Mucosa of stomach (tissue), 1 donor: ENCODE measurements around the gene BEAN1.

Experiments used
- H3K27me3 ChIP-seq: one replicate; pipeline ENCODE4 v1.7.0; 2013; ENCODE audit warnings: mild to moderate bottlenecking, low read length; ENCODE audit not compliant: control insufficient read depth, insufficient read depth
- H3K36me3 ChIP-seq: one replicate; pipeline ENCODE4 v1.7.0; 2013; ENCODE audit warnings: low read length; ENCODE audit not compliant: control insufficient read depth, insufficient read depth
- H3K4me1 ChIP-seq: one replicate; pipeline ENCODE4 v1.7.0; 2013; ENCODE audit warnings: mild to moderate bottlenecking, low read length; ENCODE audit not compliant: control insufficient read depth, insufficient read depth
- H3K4me3 ChIP-seq: one replicate; pipeline ENCODE4 v1.7.0; 2013; ENCODE audit warnings: low read length
- H3K9ac ChIP-seq: one replicate; pipeline ENCODE4 v1.7.0; 2013; ENCODE audit warnings: mild to moderate bottlenecking, low read length, moderate library complexity
- H3K9me3 ChIP-seq: one replicate; pipeline ENCODE4 v1.7.0; 2013; ENCODE audit warnings: mild to moderate bottlenecking, low read length, moderate library complexity; ENCODE audit not compliant: control insufficient read depth
- donor health status: Pancreatic carcinoma.

The BEAN1 gene

DNA sequence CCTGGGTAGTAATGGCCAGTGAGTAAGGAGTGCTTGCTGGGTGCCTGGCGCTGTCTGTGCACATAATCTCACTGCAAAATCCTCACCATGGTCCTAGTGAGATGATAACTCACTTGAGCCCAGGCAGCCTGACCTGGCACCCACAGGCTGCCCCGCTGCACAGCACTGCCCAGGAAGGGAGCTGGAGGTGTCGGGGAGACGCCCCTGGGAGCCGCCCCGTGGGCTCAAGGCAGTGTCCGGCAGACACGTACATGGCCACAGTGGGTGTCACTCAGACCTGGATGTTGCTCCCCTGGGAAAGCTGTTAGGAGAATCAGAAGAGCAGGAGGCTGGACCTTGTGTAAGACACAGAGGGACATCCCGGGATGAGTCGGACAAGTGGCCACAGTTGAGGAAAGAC, 44.2 kb downstream of the BEAN1 start:
- H3K9me3 ChIP-seq = no peaks in the 10 kb centered on the region
- H3K36me3 ChIP-seq = no peaks in the 10 kb centered on the region
- peaks cover 4% of the 10 kb centered on the region for H3K4me1 ChIP-seq
- H3K4me3 ChIP-seq = no peak overlapping the region
- H3K27me3 ChIP-seq = peaks cover 9% of the 10 kb centered on the region
- no peak overlapping the region for H3K9ac ChIP-seq

- H3K36me3 ChIP-seq = no peaks in the 10 kb centered on the region
- H3K9me3 ChIP-seq = no peaks in the 10 kb centered on the region
- H3K9ac ChIP-seq = no peak overlapping the region
- H3K27me3 ChIP-seq = peaks cover 11% of the 10 kb centered on the region
- H3K4me1 ChIP-seq = peaks cover 4% of the 10 kb centered on the region
- no peak overlapping the region for H3K4me3 ChIP-seq
These were observed 44.8 kb downstream of the BEAN1 start for GRCh38 chr16:66471716-66472393.

- peaks cover 4% of the 10 kb centered on the region for H3K4me1 ChIP-seq
- H3K36me3 ChIP-seq = no peaks in the 10 kb centered on the region
These were observed 46.0 kb downstream of the BEAN1 start for GRCh38 chr16:66473051-66473571.

DNA sequence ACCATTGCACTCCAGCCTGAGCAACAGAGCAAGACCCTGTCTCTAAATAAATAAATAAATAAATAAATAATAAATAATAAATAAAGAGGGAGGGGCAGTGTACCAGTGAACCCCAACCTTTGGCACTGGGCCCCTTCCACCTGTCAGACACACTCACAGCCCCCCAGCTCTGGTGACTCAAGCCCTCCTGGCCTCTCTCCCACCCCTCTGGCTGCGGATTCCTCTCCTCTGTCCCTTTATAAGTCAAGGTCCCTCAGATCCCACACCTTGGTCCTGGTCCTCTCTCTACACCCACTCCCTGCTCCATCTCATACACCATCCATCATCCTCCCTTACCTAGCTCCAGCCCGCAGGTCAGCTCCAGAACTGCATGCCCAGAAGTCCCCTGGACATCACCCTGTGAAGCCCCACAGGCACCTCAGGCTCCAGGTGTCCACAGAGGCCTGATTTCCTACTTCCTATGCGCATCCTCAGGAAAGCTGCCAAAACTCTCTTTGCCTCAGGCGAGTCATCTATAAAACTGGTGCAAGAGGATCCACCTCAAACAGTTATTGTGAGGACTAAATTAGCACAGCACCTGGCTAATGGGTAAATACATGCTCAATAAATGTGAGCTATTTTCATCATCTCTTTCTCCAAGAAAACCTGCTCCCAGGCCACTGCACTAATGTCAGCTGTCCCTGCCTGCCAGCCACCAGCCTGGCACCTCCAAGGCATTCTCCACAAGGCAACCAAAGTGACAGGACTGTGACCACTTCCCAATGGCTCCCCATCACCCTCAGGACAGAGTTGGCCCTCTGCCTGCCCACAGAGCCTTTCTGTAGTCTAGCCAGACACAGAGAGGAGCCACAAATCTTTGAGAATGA, 46.8 kb downstream of the BEAN1 start:
- Histone ChIP-seq H3K27me3 (peaks cover 22% of the 10 kb centered on the region), H3K9ac (no peak overlapping the region), H3K4me3 (no peak overlapping the region), H3K36me3 (no peaks in the 10 kb centered on the region), H3K4me1 (peaks cover 7% of the 10 kb centered on the region), H3K9me3 (no peaks in the 10 kb centered on the region)

More at GRCh38 chr16:66473051-66473571, 46.0 kb downstream of the BEAN1 start:
- Histone ChIP-seq H3K9ac (no peak overlapping the region), H3K27me3 (peaks cover 21% of the 10 kb centered on the region), H3K9me3 (no peaks in the 10 kb centered on the region), H3K4me3 (no peak overlapping the region)

- Histone ChIP-seq H3K9me3 (no peaks in the 10 kb centered on the region), H3K36me3 (no peaks in the 10 kb centered on the region), H3K4me1 (peaks cover 9% of the 10 kb centered on the region), H3K27me3 (peaks cover 31% of the 10 kb centered on the region), H3K4me3 (no peak overlapping the region), H3K9ac (no peak overlapping the region)
These were observed 47.7 kb downstream of the BEAN1 start for GRCh38 chr16:66474750-66475199.

DNA sequence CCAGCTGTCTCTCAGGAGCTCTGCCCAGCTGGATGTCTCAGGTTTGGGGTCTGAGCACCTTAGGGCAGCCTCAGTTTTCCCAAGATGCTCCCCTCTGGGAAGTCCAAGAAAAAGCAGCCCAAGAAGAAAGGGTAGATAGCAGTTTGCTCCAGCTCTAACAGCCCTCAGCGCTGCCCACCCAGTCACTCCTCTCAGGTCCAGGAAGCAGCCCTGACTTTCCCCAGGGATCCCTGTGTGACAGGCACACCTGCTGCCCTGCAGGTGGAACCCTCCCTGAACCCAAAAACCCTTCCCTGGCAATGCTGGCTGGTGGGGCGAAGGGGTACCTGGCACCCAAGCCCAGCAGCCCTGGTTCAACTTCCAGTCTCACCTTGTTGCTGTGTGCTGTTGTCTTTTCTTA, 48.1 kb downstream of the BEAN1 start:
- Histone ChIP-seq H3K27me3 (peaks cover 31% of the 10 kb centered on the region), H3K9me3 (no peaks in the 10 kb centered on the region), H3K36me3 (no peaks in the 10 kb centered on the region), H3K4me3 (no peak overlapping the region), H3K9ac (no peak overlapping the region), H3K4me1 (peaks cover 9% of the 10 kb centered on the region)

DNA sequence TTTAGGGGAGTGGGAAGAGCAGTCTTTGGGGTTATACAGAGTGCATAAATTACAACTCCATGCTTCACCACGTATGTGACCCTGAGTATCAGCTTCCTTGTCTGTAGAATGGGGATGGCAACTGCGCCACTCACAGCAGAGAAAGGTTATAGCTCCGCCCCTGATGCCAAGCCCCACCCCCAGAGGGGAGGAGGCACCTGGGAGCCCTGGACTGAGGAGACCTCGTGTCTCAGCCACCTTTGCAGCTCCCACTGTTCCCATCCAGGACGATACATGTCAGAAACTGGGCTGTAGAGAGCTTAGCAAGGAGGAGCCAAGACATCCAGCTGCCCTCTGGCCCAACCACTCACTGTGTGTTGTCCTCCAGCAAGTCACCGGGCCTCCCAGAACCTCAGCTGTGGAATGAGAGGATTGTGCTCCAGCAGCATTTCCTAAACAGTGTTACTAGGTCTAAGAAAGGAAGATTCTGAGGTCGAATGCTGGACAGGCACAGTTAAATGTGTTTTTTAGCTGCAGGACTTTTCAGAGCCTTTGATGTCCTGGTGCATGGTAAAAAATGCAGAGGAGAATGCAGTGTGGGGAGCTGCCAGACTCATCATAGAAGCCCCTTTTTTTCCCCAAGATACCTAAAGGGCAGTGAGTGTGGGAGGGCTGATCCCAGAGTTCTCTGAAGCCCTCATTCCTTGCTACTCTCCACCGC, 49.4 kb downstream of the BEAN1 start:
- Histone ChIP-seq H3K9me3 (no peaks in the 10 kb centered on the region), H3K4me1 (peaks cover 9% of the 10 kb centered on the region), H3K9ac (no peak overlapping the region), H3K4me3 (no peak overlapping the region), H3K27me3 (peaks cover 31% of the 10 kb centered on the region), H3K36me3 (no peaks in the 10 kb centered on the region)

- Histone ChIP-seq H3K9me3 (no peaks in the 10 kb centered on the region), H3K27me3 (peaks cover 31% of the 10 kb centered on the region), H3K36me3 (no peaks in the 10 kb centered on the region), H3K9ac (no peak overlapping the region), H3K4me3 (no peak overlapping the region), H3K4me1 (peaks cover 9% of the 10 kb centered on the region)
These were observed 50.0 kb downstream of the BEAN1 start for GRCh38 chr16:66477028-66477515.

GRCh38 chr16:66478733-66479511, 51.8 kb downstream of the BEAN1 start:
- Histone ChIP-seq H3K4me1 (peaks cover 9% of the 10 kb centered on the region), H3K4me3 (no peak overlapping the region), H3K36me3 (no peaks in the 10 kb centered on the region), H3K9ac (no peak overlapping the region), H3K9me3 (no peaks in the 10 kb centered on the region), H3K27me3 (peaks cover 31% of the 10 kb centered on the region)

- Histone ChIP-seq H3K4me3 (no peak overlapping the region), H3K9ac (no peak overlapping the region)
These were observed 52.7 kb downstream of the BEAN1 start for GRCh38 chr16:66479661-66480264.

More at GRCh38 chr16:66479661-66480264, 52.7 kb downstream of the BEAN1 start:
- H3K27me3 ChIP-seq = peaks cover 30% of the 10 kb centered on the region
- peaks cover 8% of the 10 kb centered on the region for H3K4me1 ChIP-seq
- H3K9me3 ChIP-seq = no peaks in the 10 kb centered on the region
- no peaks in the 10 kb centered on the region for H3K36me3 ChIP-seq
